Central memory CD8-positive, alpha-beta T cell (primary cell): Measurements from ENCODE around the gene BPIFB2.

Experiments used
- ATAC-seq: fragments of 150-1000 bp; cut with Tn5 transposase; replicated peaks from 2 replicates; pipeline ENCODE4 v1.10.0; 2022; ENCODE audit warnings: mild to moderate bottlenecking, moderate FRiP score, moderate number of reproducible peaks; ENCODE audit not compliant: poor library complexity, severe bottlenecking; ENCODE audit errors: extremely low read depth
- DNase-seq, 2 donors: peaks; one replicate each; pipeline ENCODE4 v3.0.0; 2021; ENCODE audit warnings: low spot score in 2 of 2
- H3K27ac Mint-ChIP-seq: one replicate; pipeline ENCODE4 v1.8.0; 2022; ENCODE audit warnings: low read depth, mild to moderate bottlenecking, moderate library complexity, mixed read lengths
- H3K27me3 Mint-ChIP-seq: one replicate; pipeline ENCODE4 v1.8.0; 2022; ENCODE audit warnings: mixed read lengths
- H3K36me3 Mint-ChIP-seq: one replicate; pipeline ENCODE4 v1.8.0; 2022; ENCODE audit warnings: mild to moderate bottlenecking, moderate library complexity, mixed read lengths; ENCODE audit not compliant: insufficient read depth
- H3K4me1 Mint-ChIP-seq: one replicate; pipeline ENCODE4 v1.8.0; 2022; ENCODE audit warnings: mixed read lengths
- H3K4me3 Mint-ChIP-seq: one replicate; pipeline ENCODE4 v1.8.0; 2022; ENCODE audit warnings: mild to moderate bottlenecking, moderate library complexity, mixed read lengths
- H3K9me3 Mint-ChIP-seq: one replicate; pipeline ENCODE4 v1.8.0; 2022; ENCODE audit warnings: mixed read lengths

Gene BPIFB2

GRCh38 chr20:32966382-32966781 is 41.1 kb upstream of the BPIFB2 start:
- H3K4me1 Mint-ChIP-seq = peaks cover 66% of the 10 kb centered on the region
- H3K27ac Mint-ChIP-seq = peak overlapping the region; percentile 99
- DNase-seq = peak; percentile 8 to 10

GRCh38 chr20:32966881-32967781 is 40.4 kb upstream of the BPIFB2 start:
- Mint-ChIP-seq H3K27ac (peak overlapping the region; percentile 99), H3K4me3 (peak overlapping the region; percentile 52), H3K36me3 (peaks cover 17% of the 10 kb centered on the region), H3K4me1 (peaks cover 59% of the 10 kb centered on the region), H3K9me3 (no peaks in the 10 kb centered on the region), H3K27me3 (no peaks in the 10 kb centered on the region)
- ATAC-seq = peak; percentile 43
- DNase-seq = peak; percentile 33 to 72

More at GRCh38 chr20:32966382-32966781, 41.1 kb upstream of the BPIFB2 start:
- ATAC-seq = no peak
- Mint-ChIP-seq H3K9me3 (no peaks in the 10 kb centered on the region), H3K4me3 (peak overlapping the region; percentile 18), H3K27me3 (no peaks in the 10 kb centered on the region), H3K36me3 (peaks cover 15% of the 10 kb centered on the region)

GRCh38 chr20:32967961-32968457 is 39.5 kb upstream of the BPIFB2 start:
- ATAC-seq (peak; percentile 48), DNase-seq (peak; percentile 33 to 80)
- H3K27me3 Mint-ChIP-seq = no peaks in the 10 kb centered on the region
- no peaks in the 10 kb centered on the region for H3K9me3 Mint-ChIP-seq
- H3K4me1 Mint-ChIP-seq = peaks cover 59% of the 10 kb centered on the region
- H3K27ac Mint-ChIP-seq = peak overlapping the region; percentile 99
- H3K36me3 Mint-ChIP-seq = peaks cover 19% of the 10 kb centered on the region
- H3K4me3 Mint-ChIP-seq = peak overlapping the region; percentile 52

- Mint-ChIP-seq H3K4me1 (peaks cover 56% of the 10 kb centered on the region), H3K27me3 (no peaks in the 10 kb centered on the region), H3K4me3 (peak overlapping the region; percentile 52), H3K36me3 (peaks cover 20% of the 10 kb centered on the region), H3K9me3 (no peaks in the 10 kb centered on the region), H3K27ac (peak overlapping the region; percentile 99)
- ATAC-seq (no peak), DNase-seq (peak; percentile 7 to 11)
These were observed 38.8 kb upstream of the BPIFB2 start for GRCh38 chr20:32968478-32969241.

DNA sequence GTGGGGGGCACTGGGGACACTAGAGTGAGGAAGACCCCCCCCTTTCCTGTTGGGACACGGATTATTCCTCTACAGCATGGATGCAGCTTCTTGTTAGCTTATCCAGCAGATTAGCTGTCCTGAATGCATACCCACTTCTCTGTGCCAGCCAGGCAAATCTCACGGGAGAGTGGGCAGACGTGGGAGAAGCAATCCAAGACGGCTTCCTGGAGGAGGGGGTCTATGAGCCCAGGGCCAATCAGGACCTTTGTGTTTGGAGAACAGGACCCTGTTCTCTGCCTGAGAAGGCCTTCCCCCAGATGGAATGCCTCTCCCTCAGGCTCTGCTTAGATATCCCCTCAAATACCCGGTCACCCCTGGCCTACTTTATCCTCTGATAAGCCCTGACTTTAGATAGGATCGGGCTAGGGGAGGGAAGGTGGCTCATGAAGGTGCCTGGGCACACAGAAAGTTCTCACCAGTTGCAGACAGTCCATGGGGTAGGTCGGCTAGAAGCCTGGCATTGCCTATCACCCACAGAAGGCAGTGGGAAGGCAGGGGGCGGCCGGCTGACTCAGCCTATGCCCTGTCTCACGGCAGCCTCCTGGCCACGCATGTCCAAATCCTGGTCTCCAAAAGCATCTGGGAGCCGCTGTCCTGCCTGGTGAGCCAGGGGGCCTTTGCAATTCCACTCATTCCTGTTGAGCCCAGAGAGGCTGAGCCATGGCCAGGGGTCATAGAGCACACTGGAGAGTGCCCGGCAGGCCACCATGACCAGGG is 38.0 kb upstream of the BPIFB2 start:
- peaks cover 20% of the 10 kb centered on the region for H3K36me3 Mint-ChIP-seq
- DNase-seq (peak; percentile 6 to 11), ATAC-seq (no peak)
- no peaks in the 10 kb centered on the region for H3K9me3 Mint-ChIP-seq
- H3K27ac Mint-ChIP-seq = peak overlapping the region; percentile 99
- H3K4me3 Mint-ChIP-seq = peak overlapping the region; percentile 52
- H3K4me1 Mint-ChIP-seq = peaks cover 58% of the 10 kb centered on the region
- H3K27me3 Mint-ChIP-seq = no peaks in the 10 kb centered on the region

DNA sequence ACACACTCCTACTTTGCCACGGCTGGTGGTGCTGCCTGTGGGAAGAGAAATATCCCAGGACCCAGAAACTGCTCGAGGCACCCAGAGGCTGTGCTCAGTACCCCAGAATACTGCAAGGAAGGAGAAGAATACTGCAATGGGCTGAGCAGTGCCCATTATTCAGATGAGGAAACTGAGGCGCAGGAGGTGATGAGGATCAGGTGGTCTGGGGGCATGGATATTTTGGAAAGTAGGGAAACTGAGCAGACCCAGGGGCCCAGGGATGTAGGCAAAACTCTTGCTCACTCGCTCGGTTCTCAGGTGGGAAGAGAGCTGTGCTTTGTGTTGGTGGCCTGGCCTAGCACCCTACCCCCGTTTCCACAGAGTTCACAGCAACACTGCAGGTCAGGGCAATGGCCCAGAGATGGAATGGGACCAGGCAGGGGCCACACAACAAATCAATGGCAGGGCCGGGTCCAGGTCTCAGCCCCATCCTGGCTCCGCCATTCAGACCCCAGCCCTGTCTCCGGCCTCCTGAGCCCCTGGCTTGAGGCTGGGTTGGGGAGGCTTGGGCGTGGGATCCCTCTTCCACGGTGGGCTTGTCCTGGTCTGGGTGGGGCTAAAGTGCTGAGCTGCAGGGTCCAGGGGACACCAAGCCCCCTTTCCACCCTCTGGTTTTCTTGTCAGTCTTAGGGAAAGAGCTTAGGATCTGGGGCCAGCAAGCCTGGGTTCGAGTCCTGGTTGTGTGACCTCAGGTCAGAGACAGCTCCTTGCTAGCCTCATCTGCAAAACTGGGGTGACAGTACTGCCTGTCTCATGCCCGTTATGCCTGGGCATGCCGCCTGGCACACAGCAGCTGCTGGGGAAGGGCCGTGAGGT is 37.2 kb upstream of the BPIFB2 start:
- peak overlapping the region; percentile 43 for H3K4me3 Mint-ChIP-seq
- peaks cover 61% of the 10 kb centered on the region for H3K4me1 Mint-ChIP-seq
- peak overlapping the region; percentile 99 for H3K27ac Mint-ChIP-seq

DNA sequence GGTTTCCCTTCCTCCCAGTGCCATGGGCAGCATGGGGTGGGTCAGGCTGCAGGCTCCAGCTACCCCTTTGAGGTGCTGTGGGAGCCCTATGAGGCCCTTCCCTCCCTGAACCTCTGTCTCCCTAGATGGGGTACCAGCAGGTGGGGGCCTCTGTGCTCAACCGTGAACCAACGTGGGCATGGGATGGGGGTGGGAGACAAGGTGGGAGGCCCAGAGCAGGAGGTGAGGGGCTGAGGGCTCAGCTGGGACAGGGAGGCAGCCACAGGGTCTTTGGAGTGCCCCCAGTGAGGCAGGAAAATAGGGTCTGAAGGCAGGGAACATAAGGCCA is 36.6 kb upstream of the BPIFB2 start:
- H3K4me3 Mint-ChIP-seq = no peak overlapping the region
- no peaks in the 10 kb centered on the region for H3K9me3 Mint-ChIP-seq
- H3K27me3 Mint-ChIP-seq = no peaks in the 10 kb centered on the region
- ATAC-seq (no peak), DNase-seq (peak in 1 of 2 donors; percentile 6)
- peaks cover 58% of the 10 kb centered on the region for H3K4me1 Mint-ChIP-seq
- no peak overlapping the region for H3K27ac Mint-ChIP-seq
- peaks cover 20% of the 10 kb centered on the region for H3K36me3 Mint-ChIP-seq

More for the DNA sequence above, 37.2 kb upstream of the BPIFB2 start:
- peaks cover 20% of the 10 kb centered on the region for H3K36me3 Mint-ChIP-seq
- H3K9me3 Mint-ChIP-seq = no peaks in the 10 kb centered on the region
- H3K27me3 Mint-ChIP-seq = no peaks in the 10 kb centered on the region
- ATAC-seq (no peak), DNase-seq (peak; percentile 9 to 12)

- Mint-ChIP-seq H3K4me1 (peaks cover 55% of the 10 kb centered on the region), H3K27me3 (no peaks in the 10 kb centered on the region), H3K4me3 (no peak overlapping the region), H3K27ac (no peak overlapping the region), H3K9me3 (peaks cover 5% of the 10 kb centered on the region), H3K36me3 (peaks cover 20% of the 10 kb centered on the region)
- DNase-seq = peak in 1 of 2 donors; percentile 14
- no peak for ATAC-seq
These were observed 35.8 kb upstream of the BPIFB2 start for GRCh38 chr20:32971703-32972161.

GRCh38 chr20:32972181-32973076 is 35.1 kb upstream of the BPIFB2 start:
- H3K27me3 Mint-ChIP-seq = no peaks in the 10 kb centered on the region
- peaks cover 49% of the 10 kb centered on the region for H3K4me1 Mint-ChIP-seq
- H3K36me3 Mint-ChIP-seq = peaks cover 16% of the 10 kb centered on the region
- ATAC-seq (peak; percentile 83), DNase-seq (peak; percentile 61 to 88)
- H3K27ac Mint-ChIP-seq = no peak overlapping the region
- H3K4me3 Mint-ChIP-seq = no peak overlapping the region
- H3K9me3 Mint-ChIP-seq = peaks cover 5% of the 10 kb centered on the region

DNA sequence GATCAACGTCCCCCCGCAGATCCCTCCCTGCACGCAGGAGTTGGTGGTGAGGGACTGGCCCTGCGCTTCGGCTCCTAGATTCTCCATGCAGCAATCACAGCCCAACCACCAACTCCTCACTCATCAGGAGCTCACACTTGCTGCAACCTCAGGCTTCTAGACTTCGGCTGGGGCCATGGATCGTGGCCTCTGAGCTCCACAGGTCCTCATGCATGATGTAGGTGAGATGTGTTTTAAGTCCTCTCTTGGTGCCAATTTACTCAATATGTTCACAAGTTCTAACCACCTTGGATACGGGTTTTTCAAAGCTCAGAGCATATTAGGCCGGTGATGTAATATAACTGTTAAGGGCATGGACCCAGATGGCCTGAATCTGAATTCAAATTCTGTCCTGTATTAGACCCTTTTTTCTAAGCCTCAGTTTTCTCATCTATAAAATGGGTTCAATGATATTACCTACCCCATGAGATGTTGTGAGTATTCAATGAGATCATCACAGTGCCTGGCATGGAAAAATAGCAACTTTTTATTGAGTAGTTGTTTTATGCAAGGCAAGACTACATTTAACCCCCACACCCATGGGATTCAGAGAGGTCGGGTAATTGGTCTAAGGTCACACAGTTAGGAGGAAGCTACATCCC is 34.3 kb upstream of the BPIFB2 start:
- H3K9me3 Mint-ChIP-seq = peaks cover 5% of the 10 kb centered on the region
- H3K36me3 Mint-ChIP-seq = peaks cover 10% of the 10 kb centered on the region
- H3K4me1 Mint-ChIP-seq = peaks cover 41% of the 10 kb centered on the region
- H3K4me3 Mint-ChIP-seq = no peak overlapping the region
- DNase-seq = peak in 1 of 2 donors; percentile 12
- no peak overlapping the region for H3K27ac Mint-ChIP-seq
- no peak for ATAC-seq
- no peaks in the 10 kb centered on the region for H3K27me3 Mint-ChIP-seq
